Measurements from ENCODE around the gene TMEM184B.
"Not testable (repeated sequence)": the region's sequence is repeated elsewhere in the genome, so short reads cannot be mapped to it uniquely, and the experiment has no call there.

TMEM184B gene

DNA sequence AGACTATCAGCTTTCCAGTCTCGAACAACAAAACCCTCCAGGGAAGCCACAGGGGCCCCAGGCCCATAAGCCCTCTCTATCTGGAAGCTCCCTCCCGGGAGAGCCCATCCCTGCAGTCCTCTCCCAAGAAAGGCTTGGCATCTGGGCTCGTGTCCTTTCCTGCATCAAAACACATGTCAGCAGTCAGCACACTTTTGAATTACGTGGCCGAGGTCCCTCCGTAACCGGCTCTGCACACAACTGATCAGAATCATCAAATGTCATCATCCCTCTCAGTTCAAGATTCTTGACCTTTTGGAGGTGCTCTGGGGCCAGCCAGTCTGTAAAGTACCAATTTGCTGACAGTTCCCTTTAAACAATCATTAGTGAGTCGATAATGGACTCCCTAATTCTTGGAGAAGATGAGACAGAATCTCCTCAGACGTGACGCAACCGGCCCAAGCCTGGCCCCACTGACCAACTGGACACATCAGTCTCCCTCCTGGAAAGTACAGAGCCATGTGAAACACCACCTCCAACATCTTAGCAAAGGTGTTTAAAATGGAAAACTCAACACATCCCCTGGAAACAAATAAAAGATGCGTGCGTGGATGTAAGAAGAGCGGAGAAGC lies 37.5 kb downstream of the TMEM184B start:
- Histone ChIP-seq H3K4me3 (no peak overlapping the region), H3K27ac (no peak overlapping the region)

DNA sequence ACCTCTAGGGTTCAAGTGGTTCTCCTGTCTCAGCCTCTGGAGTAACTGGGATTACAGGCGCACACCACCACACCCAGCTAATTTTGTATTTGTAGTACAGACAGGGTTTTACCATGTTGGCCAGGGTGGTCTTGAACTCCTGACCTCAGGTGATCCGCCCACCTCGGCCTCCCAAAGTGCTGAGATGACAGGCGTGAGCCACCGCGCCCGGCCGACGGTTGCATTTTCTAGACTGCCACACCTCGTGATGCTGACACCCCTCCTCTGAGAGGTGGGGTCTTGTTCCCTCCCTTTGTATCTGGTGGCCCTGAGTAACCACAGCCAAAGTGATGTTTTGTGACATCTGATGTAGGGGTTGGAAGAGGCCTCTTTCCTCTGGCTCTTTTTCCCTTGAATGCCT lies 39.0 kb downstream of the TMEM184B start:
- H3K27ac ChIP-seq = peak overlapping the region in 1 of 21 experiments; percentile 25
- not testable (repeated sequence) for H3K4me3 ChIP-seq

DNA sequence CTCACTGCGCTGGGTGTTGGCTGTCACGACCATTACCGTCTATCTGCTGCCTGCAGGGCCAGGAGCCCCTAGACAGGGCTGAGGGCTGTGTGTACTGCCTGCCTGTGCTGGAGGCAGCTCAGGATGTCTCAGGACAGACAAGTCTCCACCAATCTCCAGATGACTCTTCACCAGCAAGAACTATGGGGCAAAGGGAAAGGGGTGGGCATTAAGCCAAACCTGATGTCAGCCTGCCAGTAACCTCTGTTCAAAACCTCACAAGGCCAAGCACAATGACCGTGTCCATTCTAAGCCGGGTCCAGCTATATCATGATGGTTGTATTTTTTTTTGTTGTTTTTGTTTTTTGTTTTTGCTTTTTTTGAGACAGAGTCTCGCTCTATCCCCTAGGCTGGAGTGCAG lies 39.4 kb downstream of the TMEM184B start:
- Histone ChIP-seq H3K27ac (peak overlapping the region in 1 of 21 experiments; percentile 25), H3K4me3 (no peak overlapping the region)

DNA sequence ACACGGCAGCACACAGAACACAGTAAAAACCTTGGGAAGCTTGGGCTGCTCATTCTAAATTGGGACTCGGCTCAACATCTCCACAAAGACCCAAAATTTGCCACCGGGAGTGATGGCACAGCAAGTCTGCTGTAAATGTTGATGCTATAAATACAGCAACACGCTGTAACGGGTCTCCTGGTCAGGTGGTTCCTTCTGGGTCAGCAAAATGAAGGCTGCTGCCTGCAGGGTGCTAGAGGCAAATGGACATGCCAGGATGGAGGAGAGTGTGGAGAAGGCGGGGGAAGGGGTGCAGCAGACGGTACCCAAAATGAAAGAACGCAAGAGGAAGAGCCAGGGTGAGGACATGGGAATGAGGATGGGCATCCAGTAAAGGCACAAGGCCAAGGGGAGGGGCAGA lies 40.6 kb downstream of the TMEM184B start:
- no peak overlapping the region for H3K4me3 ChIP-seq
- H3K27ac ChIP-seq = peak overlapping the region in 2 of 21 experiments; percentile 18 to 43

DNA sequence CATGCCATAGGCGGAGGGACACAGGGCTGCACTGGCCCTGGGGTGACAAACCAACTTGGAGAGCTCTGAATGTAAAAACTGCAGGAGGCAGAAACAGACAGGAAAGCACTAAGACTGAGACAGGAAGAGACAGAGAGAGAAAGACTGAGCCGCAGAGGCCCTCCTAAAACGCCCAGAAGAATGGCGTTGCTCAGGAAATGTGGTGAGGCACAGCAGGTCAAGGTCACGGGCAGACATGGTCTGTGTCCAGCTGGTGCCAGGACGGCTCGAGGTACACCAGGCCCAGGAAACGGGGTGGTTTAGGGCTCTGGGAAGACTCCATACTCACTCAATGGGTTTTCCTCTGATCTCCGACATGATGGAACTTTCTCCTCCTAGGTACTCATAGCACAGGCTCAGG lies 41.9 kb downstream of the TMEM184B start:
- H3K27ac ChIP-seq = peak overlapping the region in 16 of 21 experiments; percentile 8 to 82 (median 60)
- no peak overlapping the region for H3K4me3 ChIP-seq

DNA sequence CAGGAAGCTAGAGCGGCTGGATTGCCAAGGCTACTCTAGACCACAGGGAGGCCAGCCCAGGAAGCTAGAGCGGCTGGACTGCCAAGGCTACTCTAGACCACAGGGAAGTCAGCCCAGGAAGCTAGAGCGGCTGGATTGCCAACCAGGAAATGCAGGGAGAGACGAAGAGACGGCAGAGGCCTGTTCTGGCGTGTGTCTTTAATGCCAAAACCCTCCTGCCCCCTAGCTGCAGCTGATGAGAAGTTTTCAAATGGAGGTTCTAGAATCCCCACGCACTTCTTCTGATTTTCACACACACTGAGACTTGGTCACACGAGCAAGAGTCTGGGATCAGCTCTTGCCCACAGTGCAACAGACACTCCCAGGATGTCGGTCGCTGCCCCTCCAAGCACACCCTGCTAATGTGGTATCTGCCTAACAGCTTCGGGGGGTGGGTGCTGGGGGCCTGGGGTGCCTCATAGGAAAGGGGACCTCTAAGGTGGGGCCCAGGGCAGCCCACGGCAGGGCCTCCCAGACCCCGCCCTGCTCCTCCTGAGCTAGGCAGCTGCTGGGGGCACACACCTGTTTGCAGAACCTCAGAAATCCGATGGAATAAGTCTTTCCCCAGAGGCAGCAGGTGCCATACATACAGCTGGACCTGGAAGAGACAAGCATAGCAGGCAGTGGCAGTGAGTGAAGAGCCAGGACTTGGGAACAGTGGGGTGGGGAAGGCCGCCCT lies 42.5 kb downstream of the TMEM184B start:
- Histone ChIP-seq H3K4me3 (no peak overlapping the region), H3K27ac (peak overlapping the region in 17 of 21 experiments; percentile 8 to 82 (median 59))

DNA sequence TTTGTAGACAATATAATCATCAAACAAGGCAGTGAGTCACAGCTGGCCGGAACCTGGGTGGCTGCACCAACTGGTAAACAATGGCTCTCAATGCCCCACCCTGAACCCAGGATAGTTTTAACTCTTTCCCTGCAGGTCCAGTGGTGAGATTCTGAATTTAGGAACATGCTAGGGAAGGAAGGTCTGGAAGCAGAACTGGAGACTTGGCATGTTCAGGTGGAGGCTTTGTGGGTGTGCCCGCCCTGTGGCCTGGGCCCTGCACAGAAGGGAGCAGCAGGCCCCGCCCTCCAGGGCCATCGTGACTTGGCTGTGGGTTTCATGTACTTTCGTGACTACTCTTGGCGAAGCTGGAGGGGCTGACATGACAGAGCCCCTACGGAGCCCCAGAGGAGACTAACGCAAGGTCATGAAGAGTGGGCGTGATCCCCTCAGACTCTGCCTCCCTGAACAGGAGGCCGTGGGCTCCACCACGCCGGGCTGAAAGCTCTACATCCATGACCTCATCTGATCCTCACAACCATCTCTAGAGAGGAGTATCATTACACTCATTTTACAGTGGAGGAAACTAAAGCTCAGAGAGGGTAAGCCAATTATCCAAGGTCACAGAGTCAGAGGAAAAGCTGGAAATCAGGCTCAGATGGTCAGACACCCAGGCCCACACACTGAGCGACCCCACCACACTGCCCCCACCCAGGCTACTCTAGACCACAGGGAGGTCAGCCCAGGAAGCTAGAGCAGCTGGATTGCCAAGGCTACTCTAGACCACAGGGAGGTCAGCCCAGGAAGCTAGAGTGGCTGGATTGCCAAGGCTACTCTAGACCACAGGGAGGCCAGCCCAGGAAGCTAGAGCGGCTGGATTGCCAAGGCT lies 43.7 kb downstream of the TMEM184B start:
- peak overlapping the region in 20 of 21 experiments; percentile 37 to 92 (median 80) for H3K27ac ChIP-seq
- H3K4me3 ChIP-seq = no peak overlapping the region

DNA sequence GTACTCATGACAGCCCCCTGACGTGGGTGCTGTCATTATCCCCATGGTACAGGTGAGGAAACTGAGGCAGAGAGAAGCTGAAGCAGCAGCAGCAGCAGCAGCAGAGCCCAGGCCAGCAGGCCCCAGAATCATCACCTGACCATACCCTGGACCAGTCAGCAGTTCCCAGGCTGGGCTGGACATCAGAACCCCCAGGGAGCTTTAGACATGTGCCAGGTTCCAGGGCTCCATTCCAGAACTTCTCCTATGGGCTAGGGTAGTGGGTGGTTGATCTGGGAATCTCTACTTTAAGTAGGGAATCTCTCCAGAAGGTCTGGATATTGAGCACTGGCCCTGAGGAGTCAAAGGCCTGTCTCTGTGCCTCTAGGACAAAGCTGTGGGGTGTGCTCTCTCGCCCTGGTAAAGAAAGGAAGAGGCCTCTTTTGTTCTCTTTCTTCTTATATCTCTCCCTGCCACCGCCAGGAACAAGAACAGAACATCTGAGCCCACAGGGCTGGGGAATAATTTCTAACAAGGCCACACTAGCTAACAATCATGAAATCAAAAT lies 44.4 kb downstream of the TMEM184B start:
- H3K27ac ChIP-seq = peak overlapping the region in 20 of 21 experiments; percentile 58 to 92 (median 79)
- H3K4me3 ChIP-seq = no peak overlapping the region

DNA sequence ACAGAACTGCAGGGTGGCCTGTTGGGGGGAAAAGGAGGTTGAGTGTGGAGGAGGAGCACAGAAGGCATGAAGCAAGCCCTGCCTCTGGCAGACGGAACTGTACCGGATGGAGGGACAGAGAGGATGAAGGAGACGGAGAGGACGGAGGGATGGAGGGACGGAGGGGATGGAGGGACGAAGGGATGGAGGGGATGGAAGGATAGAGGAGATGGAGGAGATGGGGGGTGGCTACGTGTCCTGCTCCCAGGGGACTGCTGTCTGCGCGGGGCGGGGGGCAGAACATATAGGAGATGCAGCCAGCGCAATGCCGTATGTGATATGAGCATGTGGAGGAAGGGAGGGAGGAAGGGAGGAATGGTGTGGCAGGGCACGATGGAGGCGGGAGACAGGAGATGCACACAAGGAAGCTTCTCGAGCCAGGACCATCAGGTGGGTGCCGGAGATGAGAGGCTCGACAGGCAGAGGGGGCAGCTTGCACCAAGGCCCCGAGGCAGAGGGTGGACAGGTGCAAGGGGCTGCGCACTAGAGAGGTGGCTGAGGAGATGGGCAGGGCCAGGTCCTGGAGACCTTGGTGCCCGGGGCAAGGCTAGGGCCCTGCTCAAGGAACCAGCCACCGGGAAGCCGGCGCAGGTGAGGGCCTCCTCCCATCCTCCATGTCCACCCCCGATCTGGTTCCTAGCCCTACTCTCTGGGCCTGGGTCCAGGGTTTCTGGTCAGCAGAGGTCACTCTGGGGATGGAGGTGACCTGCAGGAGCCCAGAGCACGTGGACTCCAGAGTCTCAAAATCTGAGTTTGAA lies 45.8 kb downstream of the TMEM184B start:
- H3K27ac ChIP-seq = peak overlapping the region in 11 of 21 experiments; percentile 16 to 92 (median 82)
- H3K4me3 ChIP-seq = no peak overlapping the region

DNA sequence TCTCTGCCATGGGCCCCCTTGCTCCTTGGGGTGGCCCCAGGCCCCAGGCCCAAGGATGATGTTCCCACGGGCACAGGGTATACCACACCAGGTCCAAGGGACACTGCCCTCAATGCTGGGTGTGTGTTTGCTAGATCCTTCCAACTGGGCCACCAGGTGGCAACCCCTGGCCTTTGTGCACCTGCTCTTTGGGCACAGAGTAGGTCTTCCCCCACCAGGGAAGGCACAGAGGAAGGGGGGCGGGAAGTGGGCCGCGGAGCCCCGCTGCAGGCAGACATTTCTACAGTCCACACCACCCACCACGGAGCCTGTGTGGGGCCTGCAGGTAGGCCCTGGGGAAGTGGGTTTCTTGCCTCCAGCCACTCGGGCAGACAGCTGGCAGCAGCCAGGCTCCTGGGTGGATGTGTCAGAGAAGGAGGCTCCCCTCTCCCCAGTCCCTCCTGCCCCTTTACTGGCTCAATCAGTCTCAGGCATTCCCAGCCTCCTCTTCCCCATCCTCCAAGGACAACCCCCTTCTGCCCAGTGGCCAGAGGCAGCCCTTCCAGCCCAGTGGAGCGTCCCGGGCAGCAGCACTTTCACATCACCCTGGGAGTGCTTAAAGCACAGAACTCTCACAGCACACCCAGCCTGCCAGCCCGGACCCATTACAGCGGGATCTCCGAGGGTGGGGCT lies 49.4 kb downstream of the TMEM184B start:
- no peak overlapping the region for H3K4me3 ChIP-seq
- peak overlapping the region in 9 of 21 experiments; percentile 3 to 66 (median 45) for H3K27ac ChIP-seq

DNA sequence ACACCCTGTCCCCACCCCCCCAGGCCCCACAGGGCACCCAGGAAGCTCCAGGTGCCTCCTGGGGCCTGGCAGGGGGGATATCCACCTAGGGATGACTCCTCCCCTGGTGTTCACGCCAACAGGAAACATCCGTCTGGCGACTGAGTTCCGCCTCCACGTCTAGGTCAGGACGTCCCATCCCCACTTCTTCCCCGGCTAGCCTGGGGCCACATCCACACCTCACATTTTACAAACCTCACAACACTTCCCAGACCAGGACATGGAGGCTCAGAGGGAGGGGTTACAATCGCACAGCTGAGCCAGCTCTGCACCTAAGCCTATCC lies 50.1 kb downstream of the TMEM184B start:
- peak overlapping the region in 8 of 21 experiments; percentile 3 to 66 (median 46) for H3K27ac ChIP-seq
- H3K4me3 ChIP-seq = no peak overlapping the region

DNA sequence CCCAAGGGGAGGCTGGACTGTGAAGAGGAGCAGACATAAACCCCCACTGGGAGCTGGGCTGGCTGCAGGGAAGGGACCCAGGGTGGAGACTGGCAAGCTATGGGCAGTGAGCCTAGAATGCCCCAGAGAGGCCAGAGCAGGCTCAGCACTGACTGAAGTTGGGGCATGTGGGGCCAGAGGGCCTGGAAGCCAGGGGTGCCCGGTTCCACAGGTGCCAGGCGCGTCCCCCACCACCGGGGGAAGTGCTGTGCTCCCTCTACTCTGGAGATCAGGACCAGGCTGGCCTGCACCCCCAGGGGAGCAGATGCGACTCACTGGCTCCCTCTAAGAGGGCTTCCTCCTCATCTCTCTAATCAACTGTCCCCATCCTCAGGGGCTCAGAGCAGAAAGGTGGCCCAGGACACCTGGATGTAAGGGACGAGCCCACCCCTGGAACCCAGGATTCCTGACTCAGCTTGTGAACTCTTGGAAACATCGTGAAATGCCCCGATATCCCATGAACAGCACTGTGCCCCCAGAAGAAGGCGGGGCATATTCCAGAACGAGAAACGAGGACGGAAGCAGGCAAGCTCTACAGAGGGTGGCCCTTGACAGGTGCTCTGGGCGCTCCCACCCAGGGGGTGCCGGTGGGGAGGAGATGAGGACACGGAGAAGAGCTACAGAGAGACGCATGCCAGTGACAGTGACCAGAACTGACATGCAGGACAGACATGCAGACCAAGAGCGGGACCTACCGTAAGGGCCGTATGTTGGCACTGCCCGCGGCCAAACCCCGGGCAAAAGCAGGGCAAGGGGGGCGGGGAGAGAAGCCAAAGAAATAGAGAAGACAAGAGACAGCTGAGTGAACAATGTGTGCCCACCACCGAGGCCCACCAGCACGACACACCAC lies 50.7 kb downstream of the TMEM184B start:
- no peak overlapping the region for H3K4me3 ChIP-seq
- peak overlapping the region in 6 of 21 experiments; percentile 13 to 66 (median 48) for H3K27ac ChIP-seq

DNA sequence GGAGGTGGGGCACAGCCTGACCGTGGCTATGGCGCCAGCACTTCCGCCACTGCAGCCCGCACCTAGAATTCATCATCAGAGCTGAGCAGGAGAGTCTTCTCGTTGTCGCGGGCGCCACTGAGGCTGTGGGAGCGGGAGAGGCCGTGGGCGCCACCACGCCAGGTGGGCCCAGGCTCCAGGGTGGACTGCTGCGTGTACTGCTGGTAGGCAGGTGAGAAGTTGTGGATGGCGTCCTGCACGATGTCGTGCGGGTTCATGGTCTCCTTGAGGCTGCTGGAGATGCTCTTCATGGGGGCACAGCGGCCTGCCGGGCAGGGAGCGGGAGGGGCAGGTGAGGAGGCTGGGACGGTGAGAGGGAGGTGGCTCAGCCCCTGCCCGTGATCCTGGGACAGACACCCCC lies 51.4 kb downstream of the TMEM184B start:
- Histone ChIP-seq H3K4me3 (no peak overlapping the region), H3K27ac (peak overlapping the region in 6 of 21 experiments; percentile 47 to 91 (median 81))

DNA sequence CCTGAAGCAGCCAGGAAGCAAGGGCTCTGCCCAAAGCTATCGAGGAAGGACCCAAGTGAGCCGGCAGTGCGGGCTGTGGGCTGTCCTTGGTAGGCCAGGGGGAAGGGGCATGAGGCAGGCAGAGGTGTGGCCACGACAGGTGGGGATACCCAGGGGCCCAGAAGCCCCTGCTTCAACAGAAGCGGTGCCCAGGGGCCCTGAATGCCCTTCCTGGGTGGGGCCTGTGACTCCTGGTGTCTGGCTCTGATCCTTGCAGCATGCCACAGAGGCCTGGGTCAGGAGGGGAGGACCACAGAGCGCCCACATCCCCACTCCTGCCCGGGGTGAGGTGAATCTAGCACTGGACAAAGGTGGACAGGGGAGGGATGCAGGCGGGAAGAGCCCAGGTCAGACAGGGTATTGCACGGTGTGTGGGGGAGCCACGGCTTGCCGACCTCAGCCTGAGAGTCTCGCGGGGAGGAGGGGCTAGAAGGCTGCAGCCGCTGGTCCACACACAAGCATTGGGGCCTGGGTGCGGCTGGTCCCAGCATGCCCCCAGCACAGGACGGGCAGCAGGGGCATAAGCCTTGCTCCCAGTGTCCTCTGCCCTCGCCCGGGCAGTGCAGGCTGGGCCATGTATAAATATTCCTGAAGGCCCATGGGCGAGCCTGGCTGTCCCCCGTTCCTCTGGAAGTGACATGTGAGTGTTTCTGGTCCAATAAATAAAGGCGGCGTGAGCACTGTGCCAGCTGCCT lies 52.0 kb downstream of the TMEM184B start:
- H3K4me3 ChIP-seq = no peak overlapping the region
- peak overlapping the region in 15 of 21 experiments; percentile 63 to 91 (median 83) for H3K27ac ChIP-seq

DNA sequence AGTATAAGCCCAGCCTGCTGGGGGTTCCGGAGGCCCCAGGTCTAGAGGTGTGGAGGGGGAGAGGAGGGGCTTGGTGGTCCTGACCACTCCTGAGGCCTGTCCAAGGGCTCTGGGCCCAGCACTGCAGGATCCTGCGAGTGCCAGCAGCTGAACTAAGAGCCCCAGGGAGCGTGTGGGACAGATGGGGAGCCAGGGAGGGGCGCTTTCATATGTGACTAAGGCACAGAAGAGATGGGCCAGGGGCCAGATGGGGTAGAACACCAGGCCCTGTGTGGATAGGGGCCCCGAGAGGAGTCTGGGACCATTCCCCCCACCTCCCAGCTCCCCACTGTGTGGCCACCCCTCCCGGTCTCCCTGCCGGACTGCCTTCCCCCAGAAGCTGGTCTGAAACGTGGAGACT lies 52.6 kb downstream of the TMEM184B start:
- H3K27ac ChIP-seq = peak overlapping the region in 18 of 21 experiments; percentile 19 to 91 (median 78)

DNA sequence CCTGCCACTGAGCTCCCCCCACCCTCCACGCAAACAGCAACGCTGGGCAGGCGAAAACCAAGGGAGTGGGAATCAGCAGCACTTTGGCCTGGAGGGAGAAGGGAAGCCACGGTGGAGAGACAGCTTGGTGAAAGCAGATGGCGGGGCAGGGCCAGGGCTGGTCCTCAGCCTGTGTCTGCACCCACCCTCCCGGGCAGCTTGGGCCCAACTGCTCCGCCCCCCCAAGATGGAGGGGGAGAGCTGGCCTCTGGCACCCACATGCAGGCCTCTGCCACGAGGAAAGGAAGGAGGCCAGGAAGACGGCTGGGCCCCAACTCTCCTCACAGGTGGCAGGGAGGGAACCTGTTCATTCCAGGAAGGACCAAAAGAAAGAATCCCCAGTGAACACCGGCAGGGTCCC lies 53.2 kb downstream of the TMEM184B start:
- Histone ChIP-seq H3K27ac (peak overlapping the region in 20 of 21 experiments; percentile 19 to 91 (median 78)), H3K4me3 (no peak overlapping the region)

More for the DNA sequence above, 52.6 kb downstream of the TMEM184B start:
- no peak overlapping the region for H3K4me3 ChIP-seq

Data from skin epidermis (tissue), 12 donors.